HCT116 (cell line): Measurements from ENCODE around the gene PPP3R1. TPM values are rescaled to one million over a fixed set of nuclear protein-coding genes. Genes with fewer than 3 reads are reported as not detected.

Experiments
- ATAC-seq: fragments of 200-7000 bp; cut with Tn5 transposase; 2 replicates; pipeline ENCODE4 v1.9.1; 2020; ENCODE audit warnings: mild to moderate bottlenecking, moderate library complexity
- BruUV-seq: library from RNA; stranded (reverse); fragments of 400-500 nt; replicated peaks from 2 replicates; lab custom pipeline; 2021; lab: Mats Ljungman, UMichigan
- CTCF ChIA-PET: fragments of 300-600 bp; sonication (Branson Sonifier 250); formaldehyde crosslinking; loops from one replicate; lab custom pipeline; 2021; ENCODE audit warnings: antibody characterized with exemption; lab: Charles Lee
- POLR2A ChIA-PET: fragments of 300-600, 350-600 bp; sonication (Branson Sonifier 250); formaldehyde crosslinking; loops from one replicate; lab custom pipeline; 2021; ENCODE audit warnings: antibody characterized with exemption; lab: Charles Lee
- RAD21 ChIA-PET, 2 experiments: fragments of 300-600 bp; sonication (Branson Sonifier 250); formaldehyde crosslinking; loops; one replicate each; lab custom pipeline; 2023; ENCODE audit warnings: low total read pairs in 2 of 2; ENCODE audit not compliant: uncharacterized antibody in 2 of 2, unreplicated experiment in 2 of 2, low non-redundant PET in 1 of 2; lab: Charles Lee
- DNase-seq: peaks from one replicate; pipeline ENCODE4 v3.0.0-alpha.2; 2010; ENCODE audit warnings: low read depth, low spot score
- H2AFZ ChIP-seq: fragments of 200-600 bp; shearing (Covaris generic), sonication (generic); 2 replicates; pipeline ENCODE4 v1.6.1; 2017; ENCODE audit warnings: low read depth, mixed run types, mixed read lengths, antibody characterized with exemption, low read length; ENCODE audit not compliant: poor library complexity, severe bottlenecking
- H3K27ac ChIP-seq: 2 replicates; pipeline ENCODE4 v1.5.1; 2012; ENCODE audit warnings: low read depth, low read length
- H3K27me3 ChIP-seq: fragments of 200-600 bp; sonication (generic); 2 replicates; pipeline ENCODE4 v1.6.1; 2016; ENCODE audit warnings: mixed run types, low read length, mixed read lengths; ENCODE audit not compliant: insufficient read depth
- H3K36me3 ChIP-seq, 2 experiments: fragments of 200-500 bp in 1 of 2; fragments of 200-600 bp in 1 of 2; sonication (Bioruptor generic) in 1 of 2; sonication (generic) in 1 of 2; 2 replicates each; pipeline versions ENCODE4 v1.5.1 to v1.6.1; 2014 to 2016; ENCODE audit warnings: low read length in 2 of 2, inconsistent platforms in 1 of 2, mixed read lengths in 1 of 2, mixed run types in 1 of 2; ENCODE audit not compliant: insufficient read depth in 2 of 2, control insufficient read depth in 1 of 2
- H3K4me1 ChIP-seq, 2 experiments: fragments of 200-600 bp in 1 of 2; sonication (generic) in 1 of 2; 2 replicates each; pipeline versions ENCODE4 v1.5.1 to v1.6.1; 2012 to 2017; ENCODE audit warnings: low read length in 2 of 2, inconsistent platforms in 1 of 2, mild to moderate bottlenecking in 1 of 2, mixed read lengths in 1 of 2, mixed run types in 1 of 2, moderate library complexity in 1 of 2; ENCODE audit not compliant: insufficient read depth in 2 of 2, control insufficient read depth in 1 of 2
- H3K4me2 ChIP-seq: fragments of 200-600 bp; sonication (generic); 2 replicates; pipeline ENCODE4 v1.6.1; 2017; ENCODE audit warnings: mixed run types, low read length, mixed read lengths
- H3K4me3 ChIP-seq, 2 experiments: fragments of 200-600 bp in 1 of 2; sonication (generic) in 1 of 2; replicated peaks in 1 of 2; 2 replicates each; pipeline ENCODE4 v1.5.1; 2011 to 2016; ENCODE audit warnings: low read length in 2 of 2, control low read depth in 1 of 2, low read depth in 1 of 2, mild to moderate bottlenecking in 1 of 2, mixed read lengths in 1 of 2, mixed run types in 1 of 2
- H3K79me2 ChIP-seq: fragments of 200-600 bp; sonication (generic); 2 replicates; pipeline ENCODE4 v1.6.1; 2017; ENCODE audit warnings: mild to moderate bottlenecking, mixed run types, low read length, moderate library complexity, mixed read lengths; ENCODE audit not compliant: insufficient read depth
- H3K9ac ChIP-seq: fragments of 200-600 bp; sonication (generic); 2 replicates; pipeline ENCODE4 v1.6.1; 2016; ENCODE audit warnings: low read length, mixed read lengths
- H3K9me2 ChIP-seq: fragments of 200-600 bp; sonication (generic), shearing (Covaris generic); 2 replicates; pipeline ENCODE4 v1.6.1; 2017; ENCODE audit warnings: mixed run types, mild to moderate bottlenecking, moderate library complexity; ENCODE audit not compliant: insufficient read depth
- H3K9me3 ChIP-seq, 2 experiments: fragments of 200-500 bp in 1 of 2; fragments of 200-600 bp in 1 of 2; sonication (Bioruptor generic) in 1 of 2; sonication (generic) in 1 of 2; 2 replicates each; pipeline ENCODE4 v1.6.1; 2014 to 2017; ENCODE audit warnings: low read length in 2 of 2, mixed read lengths in 2 of 2, inconsistent platforms in 1 of 2, low read depth in 1 of 2, mild to moderate bottlenecking in 1 of 2, mixed run types in 1 of 2, moderate library complexity in 1 of 2; ENCODE audit not compliant: control insufficient read depth in 1 of 2, insufficient read depth in 1 of 2
- H4K20me1 ChIP-seq: fragments of 200-600 bp; sonication (generic), shearing (Covaris generic); 2 replicates; pipeline ENCODE4 v1.6.1; 2017; ENCODE audit warnings: mixed run types, mild to moderate bottlenecking, moderate library complexity; ENCODE audit not compliant: insufficient read depth
- EGR1 ChIP-seq: IDR thresholded peaks from 2 replicates; pipeline ENCODE4 v1.6.1; 2012; ENCODE audit warnings: low read depth
- FOSL1 ChIP-seq: IDR thresholded peaks from 2 replicates; pipeline ENCODE4 v1.6.1; 2012; ENCODE audit warnings: low read depth
- MAX ChIP-seq: IDR thresholded peaks from 2 replicates; pipeline ENCODE4 v1.6.1; 2012
- POLR2A ChIP-seq: IDR thresholded peaks from 2 replicates; pipeline ENCODE4 v1.7.0; 2011; ENCODE audit warnings: borderline replicate concordance; ENCODE audit not compliant: insufficient read depth, insufficient read length; ENCODE audit errors: extremely low read depth
- RAD21 ChIP-seq: IDR thresholded peaks from 2 replicates; pipeline ENCODE4 v1.6.1; 2012; ENCODE audit warnings: low read depth, mild to moderate bottlenecking
- SIN3A ChIP-seq: IDR thresholded peaks from 2 replicates; pipeline ENCODE4 v1.6.1; 2012; ENCODE audit warnings: low read depth
- SP1 ChIP-seq: IDR thresholded peaks from 2 replicates; pipeline ENCODE4 v1.6.1; 2012; ENCODE audit warnings: low read depth
- SRF ChIP-seq: IDR thresholded peaks from 2 replicates; pipeline ENCODE4 v1.6.1; 2012; ENCODE audit warnings: low read depth
- TCF7L2 ChIP-seq: IDR thresholded peaks from 2 replicates; pipeline ENCODE4 v1.7.0; 2011; ENCODE audit warnings: borderline replicate concordance, inconsistent platforms; ENCODE audit not compliant: insufficient read depth, insufficient read length; ENCODE audit errors: extremely low read depth
- ZFX ChIP-seq: fragments of 450-650 bp; IDR thresholded peaks from 2 replicates; pipeline ENCODE4 v1.6.1; 2017
- intact Hi-C: fragments of 100-400 bp; cut with micrococcal nuclease; formaldehyde crosslinking; loops from 2 replicates; pipeline ENCODE4 v1.10.0; 2022
- total RNA-seq: library from RNA; stranded (reverse); gene quantifications from one replicate; pipeline ENCODE4 v1.2.1, GENCODE V29; 2021; ENCODE audit not compliant: unreplicated experiment
- TF ChIP-seq, protein P1 (sequence below), 3 experiments: fragments of 200-600 bp in 1 of 3; sonication (generic) in 1 of 3; IDR thresholded peaks in 2 of 3; conservative IDR thresholded peaks in 1 of 3; 2 replicates each; pipeline ENCODE4 v1.5.1; 2012 to 2017; ENCODE audit warnings: low read depth in 2 of 3, low read length in 2 of 3, antibody characterized with exemption in 1 of 3, borderline replicate concordance in 1 of 3, control low read depth in 1 of 3, mild to moderate bottlenecking in 1 of 3, mixed read lengths in 1 of 3, mixed run types in 1 of 3, moderate library complexity in 1 of 3; ENCODE audit not compliant: insufficient read depth in 1 of 3
- TF ChIP-seq, protein P2 (sequence below): IDR thresholded peaks from 2 replicates; pipeline ENCODE4 v1.6.1; 2011; ENCODE audit warnings: mild to moderate bottlenecking, low read length, moderate library complexity; ENCODE audit not compliant: insufficient replicate concordance; ENCODE audit errors: extremely low read depth
- TF ChIP-seq, protein P3 (sequence below): IDR thresholded peaks from 2 replicates; pipeline ENCODE4 v1.6.1; 2012; ENCODE audit warnings: low read depth
- TF ChIP-seq, protein P4 (sequence below): IDR thresholded peaks from 2 replicates; pipeline ENCODE4 v1.6.1; 2012

The PPP3R1 gene
- total RNA-seq, 1 experiment from 2014 or later: 69.9 TPM

DNA sequence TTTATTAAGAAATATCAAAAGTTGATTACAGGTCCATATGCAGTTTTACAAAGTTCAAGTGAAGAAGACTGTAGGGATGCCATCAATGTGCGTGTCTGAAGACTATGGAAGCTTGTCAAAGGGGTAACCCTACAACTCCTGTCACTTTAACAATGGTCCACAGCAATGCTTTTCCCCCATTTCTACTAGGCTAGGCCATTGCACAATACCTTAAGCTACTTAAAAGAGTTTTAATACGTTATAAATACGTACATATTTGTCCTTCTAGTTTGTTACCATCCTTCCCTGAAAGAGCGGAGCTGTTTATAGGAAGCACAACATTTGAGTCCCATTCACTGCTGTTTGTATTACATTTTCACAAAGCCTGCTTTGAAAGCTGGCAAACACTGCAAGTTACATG is 40.7 kb upstream of the PPP3R1 start:
- no TSS peak for BruUV-seq
- Histone ChIP-seq H3K36me3 (no peaks in the 10 kb centered on the region), H3K4me2 (no peak overlapping the region), H3K9ac (no peak overlapping the region), H3K9me3 (no peaks in the 10 kb centered on the region), H3K4me3 (no peak overlapping the region), H3K27ac (no peak overlapping the region), H2AFZ (no peak overlapping the region), H3K79me2 (no peaks in the 10 kb centered on the region), H4K20me1 (no peaks in the 10 kb centered on the region), H3K27me3 (no peaks in the 10 kb centered on the region), H3K4me1 (no peaks in the 10 kb centered on the region), H3K9me2 (no peaks in the 10 kb centered on the region)
- POLR2A ChIA-PET: interaction anchor here (1.5 kb wide), 1 partner anchor 10 kb away, joined by 4 read pairs; no protein-coding TSS in a partner anchor
- TF ChIP-seq, protein P1, sequence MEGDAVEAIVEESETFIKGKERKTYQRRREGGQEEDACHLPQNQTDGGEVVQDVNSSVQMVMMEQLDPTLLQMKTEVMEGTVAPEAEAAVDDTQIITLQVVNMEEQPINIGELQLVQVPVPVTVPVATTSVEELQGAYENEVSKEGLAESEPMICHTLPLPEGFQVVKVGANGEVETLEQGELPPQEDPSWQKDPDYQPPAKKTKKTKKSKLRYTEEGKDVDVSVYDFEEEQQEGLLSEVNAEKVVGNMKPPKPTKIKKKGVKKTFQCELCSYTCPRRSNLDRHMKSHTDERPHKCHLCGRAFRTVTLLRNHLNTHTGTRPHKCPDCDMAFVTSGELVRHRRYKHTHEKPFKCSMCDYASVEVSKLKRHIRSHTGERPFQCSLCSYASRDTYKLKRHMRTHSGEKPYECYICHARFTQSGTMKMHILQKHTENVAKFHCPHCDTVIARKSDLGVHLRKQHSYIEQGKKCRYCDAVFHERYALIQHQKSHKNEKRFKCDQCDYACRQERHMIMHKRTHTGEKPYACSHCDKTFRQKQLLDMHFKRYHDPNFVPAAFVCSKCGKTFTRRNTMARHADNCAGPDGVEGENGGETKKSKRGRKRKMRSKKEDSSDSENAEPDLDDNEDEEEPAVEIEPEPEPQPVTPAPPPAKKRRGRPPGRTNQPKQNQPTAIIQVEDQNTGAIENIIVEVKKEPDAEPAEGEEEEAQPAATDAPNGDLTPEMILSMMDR (IDR thresholded peaks at IDR 0.05 in 2 of 3, conservative IDR thresholded peaks at IDR 0.05 in 1 of 3; ENCODE audit: borderline replicate concordance in 1 of 3, insufficient read depth in 1 of 3, low read depth in 2 of 3, low read length in 2 of 3): no peak
- TF ChIP-seq EGR1 (no peak), MAX (no peak), FOSL1 (no peak), POLR2A (no peak), SIN3A (no peak), SRF (no peak), TCF7L2 (no peak), ZFX (no peak), RAD21 (no peak), SP1 (no peak)
- TF ChIP-seq, protein P2, sequence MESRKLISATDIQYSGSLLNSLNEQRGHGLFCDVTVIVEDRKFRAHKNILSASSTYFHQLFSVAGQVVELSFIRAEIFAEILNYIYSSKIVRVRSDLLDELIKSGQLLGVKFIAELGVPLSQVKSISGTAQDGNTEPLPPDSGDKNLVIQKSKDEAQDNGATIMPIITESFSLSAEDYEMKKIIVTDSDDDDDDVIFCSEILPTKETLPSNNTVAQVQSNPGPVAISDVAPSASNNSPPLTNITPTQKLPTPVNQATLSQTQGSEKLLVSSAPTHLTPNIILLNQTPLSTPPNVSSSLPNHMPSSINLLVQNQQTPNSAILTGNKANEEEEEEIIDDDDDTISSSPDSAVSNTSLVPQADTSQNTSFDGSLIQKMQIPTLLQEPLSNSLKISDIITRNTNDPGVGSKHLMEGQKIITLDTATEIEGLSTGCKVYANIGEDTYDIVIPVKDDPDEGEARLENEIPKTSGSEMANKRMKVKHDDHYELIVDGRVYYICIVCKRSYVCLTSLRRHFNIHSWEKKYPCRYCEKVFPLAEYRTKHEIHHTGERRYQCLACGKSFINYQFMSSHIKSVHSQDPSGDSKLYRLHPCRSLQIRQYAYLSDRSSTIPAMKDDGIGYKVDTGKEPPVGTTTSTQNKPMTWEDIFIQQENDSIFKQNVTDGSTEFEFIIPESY: no peak
- TF ChIP-seq, protein P3, sequence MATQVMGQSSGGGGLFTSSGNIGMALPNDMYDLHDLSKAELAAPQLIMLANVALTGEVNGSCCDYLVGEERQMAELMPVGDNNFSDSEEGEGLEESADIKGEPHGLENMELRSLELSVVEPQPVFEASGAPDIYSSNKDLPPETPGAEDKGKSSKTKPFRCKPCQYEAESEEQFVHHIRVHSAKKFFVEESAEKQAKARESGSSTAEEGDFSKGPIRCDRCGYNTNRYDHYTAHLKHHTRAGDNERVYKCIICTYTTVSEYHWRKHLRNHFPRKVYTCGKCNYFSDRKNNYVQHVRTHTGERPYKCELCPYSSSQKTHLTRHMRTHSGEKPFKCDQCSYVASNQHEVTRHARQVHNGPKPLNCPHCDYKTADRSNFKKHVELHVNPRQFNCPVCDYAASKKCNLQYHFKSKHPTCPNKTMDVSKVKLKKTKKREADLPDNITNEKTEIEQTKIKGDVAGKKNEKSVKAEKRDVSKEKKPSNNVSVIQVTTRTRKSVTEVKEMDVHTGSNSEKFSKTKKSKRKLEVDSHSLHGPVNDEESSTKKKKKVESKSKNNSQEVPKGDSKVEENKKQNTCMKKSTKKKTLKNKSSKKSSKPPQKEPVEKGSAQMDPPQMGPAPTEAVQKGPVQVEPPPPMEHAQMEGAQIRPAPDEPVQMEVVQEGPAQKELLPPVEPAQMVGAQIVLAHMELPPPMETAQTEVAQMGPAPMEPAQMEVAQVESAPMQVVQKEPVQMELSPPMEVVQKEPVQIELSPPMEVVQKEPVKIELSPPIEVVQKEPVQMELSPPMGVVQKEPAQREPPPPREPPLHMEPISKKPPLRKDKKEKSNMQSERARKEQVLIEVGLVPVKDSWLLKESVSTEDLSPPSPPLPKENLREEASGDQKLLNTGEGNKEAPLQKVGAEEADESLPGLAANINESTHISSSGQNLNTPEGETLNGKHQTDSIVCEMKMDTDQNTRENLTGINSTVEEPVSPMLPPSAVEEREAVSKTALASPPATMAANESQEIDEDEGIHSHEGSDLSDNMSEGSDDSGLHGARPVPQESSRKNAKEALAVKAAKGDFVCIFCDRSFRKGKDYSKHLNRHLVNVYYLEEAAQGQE: no peak
- TF ChIP-seq, protein P4, sequence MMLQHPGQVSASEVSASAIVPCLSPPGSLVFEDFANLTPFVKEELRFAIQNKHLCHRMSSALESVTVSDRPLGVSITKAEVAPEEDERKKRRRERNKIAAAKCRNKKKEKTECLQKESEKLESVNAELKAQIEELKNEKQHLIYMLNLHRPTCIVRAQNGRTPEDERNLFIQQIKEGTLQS: no peak
- intact Hi-C loops: no loop called here
- RAD21 ChIA-PET: interaction anchor here (0.6 to 1.5 kb wide), 2 partner anchors 44 to 149 kb away, joined by 3 read pairs; no protein-coding TSS in a partner anchor
- no peak for ATAC-seq
- CTCF ChIA-PET: interaction anchor here (0.7 to 2.9 kb wide), 5 partner anchors 17 to 262 kb away, joined by 3 to 31 read pairs (median 5); no protein-coding TSS in a partner anchor
- DNase-seq: no peak
